ENCODE data around the gene NOXA1.

DNA sequence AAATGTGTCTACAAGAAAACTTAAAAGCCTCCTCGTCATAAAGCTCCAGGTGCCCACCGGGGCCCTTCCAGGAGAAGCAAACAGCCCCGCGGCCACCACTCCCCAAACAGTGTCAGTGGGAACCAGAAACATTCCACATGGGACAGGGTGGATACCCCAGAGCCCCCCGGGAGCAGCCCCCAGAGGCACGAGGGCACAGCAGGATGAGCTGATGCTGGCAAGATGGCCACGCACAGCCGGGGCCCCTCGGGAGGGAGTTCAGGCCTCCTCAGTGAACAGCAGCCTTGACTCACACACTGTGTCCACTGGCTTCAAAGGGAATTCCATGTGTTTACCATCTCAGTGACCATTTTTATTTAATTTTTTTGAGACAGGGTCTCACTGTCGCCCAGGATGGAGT is 10.8 kb upstream of the NOXA1 start:
- TF ChIP-seq, protein P1, sequence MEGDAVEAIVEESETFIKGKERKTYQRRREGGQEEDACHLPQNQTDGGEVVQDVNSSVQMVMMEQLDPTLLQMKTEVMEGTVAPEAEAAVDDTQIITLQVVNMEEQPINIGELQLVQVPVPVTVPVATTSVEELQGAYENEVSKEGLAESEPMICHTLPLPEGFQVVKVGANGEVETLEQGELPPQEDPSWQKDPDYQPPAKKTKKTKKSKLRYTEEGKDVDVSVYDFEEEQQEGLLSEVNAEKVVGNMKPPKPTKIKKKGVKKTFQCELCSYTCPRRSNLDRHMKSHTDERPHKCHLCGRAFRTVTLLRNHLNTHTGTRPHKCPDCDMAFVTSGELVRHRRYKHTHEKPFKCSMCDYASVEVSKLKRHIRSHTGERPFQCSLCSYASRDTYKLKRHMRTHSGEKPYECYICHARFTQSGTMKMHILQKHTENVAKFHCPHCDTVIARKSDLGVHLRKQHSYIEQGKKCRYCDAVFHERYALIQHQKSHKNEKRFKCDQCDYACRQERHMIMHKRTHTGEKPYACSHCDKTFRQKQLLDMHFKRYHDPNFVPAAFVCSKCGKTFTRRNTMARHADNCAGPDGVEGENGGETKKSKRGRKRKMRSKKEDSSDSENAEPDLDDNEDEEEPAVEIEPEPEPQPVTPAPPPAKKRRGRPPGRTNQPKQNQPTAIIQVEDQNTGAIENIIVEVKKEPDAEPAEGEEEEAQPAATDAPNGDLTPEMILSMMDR (IDR thresholded peaks at IDR 0.05), result no peak
- TF ChIP-seq POLR2AphosphoS5 (IDR thresholded peaks at IDR 0.05) (no peak), POLR2A (IDR thresholded peaks at IDR 0.05) (no peak)
